ENCODE results near the gene ZMYM4.
A peak's percentile ranks its signal among the peaks of the same experiment; 100 is the strongest.

The ZMYM4 gene

GRCh38 chr1:35443768-35444518 is 175.4 kb downstream of the ZMYM4 start:
- no peak for DNase-seq (ENCODE audit: low read depth)
- TF ChIP-seq CTCF (IDR thresholded peaks at IDR 0.05; ENCODE audit: insufficient read depth, low read depth, low read length, missing control alignments), result no peak
- H3K4me3 ChIP-seq (ENCODE audit: low read depth, low read length), result no peak overlapping the region

GRCh38 chr1:35444519-35444774 is 175.9 kb downstream of the ZMYM4 start:
- TF ChIP-seq CTCF (IDR thresholded peaks at IDR 0.05; ENCODE audit: insufficient read depth, low read depth, low read length, missing control alignments), result no peak
- H3K4me3 ChIP-seq (ENCODE audit: low read depth, low read length), result no peak overlapping the region
- DNase-seq (ENCODE audit: low read depth), result no peak

DNA sequence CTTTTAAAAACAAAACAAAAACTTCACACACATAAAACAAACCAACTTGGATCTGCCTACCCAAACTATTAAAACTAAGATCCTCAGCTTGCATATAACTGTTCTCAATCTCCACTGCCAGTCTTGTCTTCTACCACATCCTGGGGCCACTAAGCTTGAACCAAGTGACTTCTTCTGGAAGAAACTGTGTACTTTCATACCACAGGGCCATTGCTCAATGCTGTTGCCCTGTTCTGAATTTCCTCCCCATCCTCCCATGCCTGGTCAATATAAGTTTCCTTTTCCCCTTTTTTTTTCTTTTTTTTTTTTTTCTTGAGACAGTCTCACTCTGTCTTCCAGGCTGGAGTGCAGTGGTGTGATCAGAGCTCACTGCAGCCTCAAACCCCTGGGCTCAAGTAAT is 178.8 kb downstream of the ZMYM4 start:
- no peak for DNase-seq (ENCODE audit: low read depth)
- H3K4me3 ChIP-seq (ENCODE audit: low read depth, low read length), result no peak overlapping the region
- no peak for TF ChIP-seq CTCF (IDR thresholded peaks at IDR 0.05; ENCODE audit: insufficient read depth, low read depth, low read length, missing control alignments)

GRCh38 chr1:35448344-35448801 is 179.9 kb downstream of the ZMYM4 start:
- no peak overlapping the region for H3K4me3 ChIP-seq (ENCODE audit: low read depth, low read length)
- no peak for TF ChIP-seq CTCF (IDR thresholded peaks at IDR 0.05; ENCODE audit: insufficient read depth, low read depth, low read length, missing control alignments)
- DNase-seq (ENCODE audit: low read depth), result no peak

DNA sequence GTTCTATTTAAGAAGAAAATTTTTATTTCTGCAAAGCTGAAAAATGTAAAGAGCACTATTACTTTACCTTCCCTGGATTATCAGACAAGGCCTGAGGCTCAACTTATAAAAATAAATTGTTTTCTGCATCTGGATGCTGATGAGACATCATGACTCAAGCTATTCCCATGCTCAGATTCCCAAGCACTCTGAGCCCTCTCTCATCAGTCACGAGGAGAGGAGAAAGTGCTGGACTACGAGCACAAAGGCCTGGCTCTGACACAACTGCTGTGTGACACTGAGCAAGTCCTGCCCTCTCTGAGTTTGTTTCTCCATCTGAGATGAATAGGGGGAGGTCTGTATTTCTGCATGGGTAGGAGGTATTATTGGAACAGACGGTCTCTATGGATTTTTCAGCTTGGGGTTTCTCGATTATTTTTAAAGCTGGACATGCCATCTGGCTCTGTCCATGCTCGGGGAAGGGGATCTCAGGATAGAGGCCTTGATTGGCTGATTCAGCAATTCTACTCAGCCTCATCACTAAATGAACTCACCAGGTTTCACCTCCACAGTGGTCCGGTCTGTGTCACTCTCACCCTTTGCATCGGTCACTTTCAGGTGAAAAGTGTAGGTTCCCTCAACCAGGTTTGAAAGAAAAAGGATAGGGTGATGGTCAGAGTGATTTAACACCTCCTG is 181.0 kb downstream of the ZMYM4 start:
- TF ChIP-seq CTCF (IDR thresholded peaks at IDR 0.05; ENCODE audit: insufficient read depth, low read depth, low read length, missing control alignments), result no peak
- no peak overlapping the region for H3K4me3 ChIP-seq (ENCODE audit: low read depth, low read length)
- no peak for DNase-seq (ENCODE audit: low read depth)

DNA sequence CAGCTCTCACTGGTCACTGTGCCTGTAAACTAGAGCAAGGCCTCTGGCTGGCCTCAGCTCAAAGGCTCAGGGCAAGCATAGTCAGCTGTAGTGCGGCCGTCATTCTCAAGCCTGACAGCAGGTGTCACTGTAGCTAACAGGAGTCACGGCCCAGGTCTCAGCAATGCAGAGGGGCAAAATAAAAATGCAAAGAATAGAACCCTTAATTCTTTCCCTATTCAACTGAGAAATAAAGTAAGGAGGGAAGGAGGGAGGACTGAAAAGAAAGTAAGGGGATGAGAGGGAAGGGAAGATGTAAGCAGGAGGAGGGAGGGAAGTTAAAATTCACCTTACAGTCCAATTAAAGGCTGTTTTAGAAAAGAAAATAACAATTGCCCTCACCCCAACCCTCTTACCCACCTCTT is 182.6 kb downstream of the ZMYM4 start:
- peak; percentile 82 for DNase-seq (ENCODE audit: low read depth)
- H3K4me3 ChIP-seq (ENCODE audit: low read depth, low read length), result no peak overlapping the region
- TF ChIP-seq CTCF (IDR thresholded peaks at IDR 0.05; ENCODE audit: insufficient read depth, low read depth, low read length, missing control alignments), result peak; percentile 89
